Lower leg skin (tissue), 4 donors: Measurements from ENCODE around the gene BUD13. TPM values are rescaled to one million over a fixed set of nuclear protein-coding genes. Genes with fewer than 3 reads are reported as not detected.

Experiments used
- DNase-seq, 2 donors: peaks; one replicate each; pipeline ENCODE4 v3.0.0-alpha.2; 2019; ENCODE audit warnings: low spot score in 2 of 2
- H3K4me3 ChIP-seq: fragments of 200-600 bp; sonication (generic); 2 replicates; pipeline ENCODE4 v1.5.1; 2017; ENCODE audit warnings: mild to moderate bottlenecking, low read depth; ENCODE audit not compliant: poor library complexity, severe bottlenecking
- POLR2A ChIP-seq, 2 donors: fragments of 450-650 bp; IDR thresholded peaks; one replicate each; pipeline ENCODE4 v1.6.1; 2016 to 2017; ENCODE audit warnings: antibody characterized with exemption in 2 of 2, mild to moderate bottlenecking in 1 of 2, moderate library complexity in 1 of 2
- WGBS, 2 donors: methylation state at CpG; one replicate each; pipeline ENCODE4 v1.1.5; 2018; 5-methylcytosine and 5-hydroxymethylcytosine counted together
- intact Hi-C: fragments of 100-400 bp; cut with DNase I; formaldehyde crosslinking; loops from one replicate; pipeline ENCODE4 v1.15.0; 2023; ENCODE audit warnings: low total_unique reads
- total RNA-seq, 4 donors: library from RNA; depleted of rRNA; stranded (reverse); fragments of >200 nt; gene quantifications; one replicate each; pipeline ENCODE4 v1.1.0, GENCODE V29; 2016
- TF ChIP-seq, protein P1 (sequence below), 3 donors: fragments of 450-650 bp; IDR thresholded peaks; one replicate each; pipeline ENCODE4 v1.5.1; 2016; ENCODE audit warnings: antibody characterized with exemption in 3 of 3, mild to moderate bottlenecking in 3 of 3, moderate library complexity in 2 of 3

The BUD13 gene
- total RNA-seq, 4 donors from 2014 or later = 13.8 to 17.2 (median 15.8) TPM

DNA sequence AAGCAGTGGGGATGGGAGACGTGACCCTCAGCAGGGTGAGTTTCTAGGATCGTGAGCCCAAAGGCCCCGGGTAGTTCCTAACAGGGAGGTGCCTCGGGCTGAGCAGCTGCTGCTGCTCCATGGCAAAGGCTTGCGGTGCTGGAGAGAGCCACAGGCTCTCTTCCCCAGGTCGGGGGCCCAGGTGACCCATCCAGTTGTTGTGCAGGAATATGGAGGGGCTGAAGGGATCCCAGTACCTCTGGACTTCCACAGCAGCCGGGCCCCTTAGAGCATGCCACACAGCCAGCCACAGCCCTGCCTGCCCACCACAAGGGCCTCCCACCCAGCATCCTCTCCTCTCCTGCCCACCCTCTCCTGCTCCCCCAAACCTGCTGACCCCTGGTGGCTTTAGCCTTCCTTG, 49.3 kb downstream of the BUD13 start:
- 86 to 88% methylated on average over 6 to 7 of the region's 7 CpGs for WGBS, 2 donors
- intact Hi-C loops = no loop called here
- TF ChIP-seq POLR2A (IDR thresholded peaks at IDR 0.05) = no peak
- TF ChIP-seq, protein P1, sequence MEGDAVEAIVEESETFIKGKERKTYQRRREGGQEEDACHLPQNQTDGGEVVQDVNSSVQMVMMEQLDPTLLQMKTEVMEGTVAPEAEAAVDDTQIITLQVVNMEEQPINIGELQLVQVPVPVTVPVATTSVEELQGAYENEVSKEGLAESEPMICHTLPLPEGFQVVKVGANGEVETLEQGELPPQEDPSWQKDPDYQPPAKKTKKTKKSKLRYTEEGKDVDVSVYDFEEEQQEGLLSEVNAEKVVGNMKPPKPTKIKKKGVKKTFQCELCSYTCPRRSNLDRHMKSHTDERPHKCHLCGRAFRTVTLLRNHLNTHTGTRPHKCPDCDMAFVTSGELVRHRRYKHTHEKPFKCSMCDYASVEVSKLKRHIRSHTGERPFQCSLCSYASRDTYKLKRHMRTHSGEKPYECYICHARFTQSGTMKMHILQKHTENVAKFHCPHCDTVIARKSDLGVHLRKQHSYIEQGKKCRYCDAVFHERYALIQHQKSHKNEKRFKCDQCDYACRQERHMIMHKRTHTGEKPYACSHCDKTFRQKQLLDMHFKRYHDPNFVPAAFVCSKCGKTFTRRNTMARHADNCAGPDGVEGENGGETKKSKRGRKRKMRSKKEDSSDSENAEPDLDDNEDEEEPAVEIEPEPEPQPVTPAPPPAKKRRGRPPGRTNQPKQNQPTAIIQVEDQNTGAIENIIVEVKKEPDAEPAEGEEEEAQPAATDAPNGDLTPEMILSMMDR (IDR thresholded peaks at IDR 0.05) = no peak
- no peak overlapping the region for H3K4me3 ChIP-seq
- no peak for DNase-seq

DNA sequence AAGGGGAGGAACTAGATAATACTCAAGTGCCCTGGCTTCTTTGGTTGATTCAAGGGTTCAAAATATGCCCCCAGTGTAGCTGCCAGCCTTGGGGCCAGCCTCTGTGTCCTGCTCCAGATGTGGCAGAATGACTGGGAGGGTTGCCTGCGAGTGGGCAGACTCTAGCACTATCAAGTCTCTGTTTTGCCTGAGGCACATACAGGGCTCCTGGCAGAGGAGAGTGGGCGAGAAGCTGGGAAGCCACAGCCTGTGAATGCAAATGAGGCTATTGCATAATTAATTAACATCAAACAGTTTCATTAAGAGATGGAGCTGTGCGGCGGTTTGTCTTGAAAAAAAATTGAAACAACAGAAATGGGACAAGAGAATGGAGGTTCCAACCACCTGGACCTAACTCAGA, 50.8 kb downstream of the BUD13 start:
- intact Hi-C loops = no loop called here
- TF ChIP-seq, protein P1 (IDR thresholded peaks at IDR 0.05) = no peak
- no peak for TF ChIP-seq POLR2A (IDR thresholded peaks at IDR 0.05)
- H3K4me3 ChIP-seq = no peak overlapping the region
- DNase-seq = no peak
- 57 to 70% methylated on average over 4 of the region's 4 CpGs for WGBS, 2 donors

DNA sequence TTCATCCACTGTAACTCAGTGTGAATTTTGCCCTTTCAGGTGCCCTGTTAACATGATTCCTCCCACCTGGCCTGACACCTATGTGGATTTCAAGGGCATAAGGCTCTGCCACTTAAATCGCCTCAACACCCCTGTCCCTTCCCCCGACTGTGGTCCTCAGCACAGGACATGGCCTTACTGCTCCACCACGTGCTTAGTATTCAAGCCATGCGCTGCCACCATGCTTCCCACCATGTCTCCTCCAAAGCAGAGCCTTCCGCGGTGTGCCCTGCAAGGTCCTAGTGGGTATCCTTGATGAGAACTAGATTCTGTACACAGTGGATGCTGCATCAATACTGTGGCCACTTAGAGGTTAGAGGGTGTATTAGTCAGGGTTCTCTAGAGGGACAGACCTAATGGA, 51.9 kb downstream of the BUD13 start:
- WGBS, 2 donors = 95 to 98% methylated on average over 6 of the region's 6 CpGs
- H3K4me3 ChIP-seq = no peak overlapping the region
- intact Hi-C loops = no loop called here
- TF ChIP-seq, protein P1 (IDR thresholded peaks at IDR 0.05) = no peak
- no peak for TF ChIP-seq POLR2A (IDR thresholded peaks at IDR 0.05)
- no peak for DNase-seq

DNA sequence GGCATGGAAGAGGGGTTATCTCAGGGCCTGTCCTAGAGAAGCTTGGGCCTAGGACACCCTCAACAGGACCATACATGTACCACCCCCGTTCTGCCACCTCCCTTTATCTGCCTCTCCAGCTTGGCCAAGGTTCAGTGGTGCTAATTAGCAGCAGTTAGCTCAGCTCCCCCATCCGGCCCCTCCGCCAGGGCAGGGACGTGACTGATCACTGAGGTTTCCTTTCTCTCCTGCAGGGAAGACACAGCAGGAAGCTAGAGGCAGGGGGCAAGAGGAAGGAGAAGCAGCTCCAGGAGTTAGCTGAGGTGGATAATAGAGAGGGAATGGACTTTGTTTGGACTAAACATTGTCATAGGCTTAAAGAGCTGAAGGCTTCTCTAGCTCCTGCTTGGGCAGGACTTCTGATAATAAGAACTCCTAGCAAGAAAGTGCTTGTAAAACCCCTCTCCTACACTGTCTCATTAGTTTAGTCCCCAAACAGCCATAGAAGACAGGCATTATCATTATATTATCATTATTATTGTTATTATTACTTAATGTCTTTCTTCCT, 53.8 kb downstream of the BUD13 start:
- no peak for DNase-seq
- H3K4me3 ChIP-seq = no peak overlapping the region
- intact Hi-C loops = no loop called here
- WGBS, 2 donors = 76 to 77% methylated on average over 4 of the region's 4 CpGs
- no peak for TF ChIP-seq POLR2A (IDR thresholded peaks at IDR 0.05)
- TF ChIP-seq, protein P1 (IDR thresholded peaks at IDR 0.05) = no peak

DNA sequence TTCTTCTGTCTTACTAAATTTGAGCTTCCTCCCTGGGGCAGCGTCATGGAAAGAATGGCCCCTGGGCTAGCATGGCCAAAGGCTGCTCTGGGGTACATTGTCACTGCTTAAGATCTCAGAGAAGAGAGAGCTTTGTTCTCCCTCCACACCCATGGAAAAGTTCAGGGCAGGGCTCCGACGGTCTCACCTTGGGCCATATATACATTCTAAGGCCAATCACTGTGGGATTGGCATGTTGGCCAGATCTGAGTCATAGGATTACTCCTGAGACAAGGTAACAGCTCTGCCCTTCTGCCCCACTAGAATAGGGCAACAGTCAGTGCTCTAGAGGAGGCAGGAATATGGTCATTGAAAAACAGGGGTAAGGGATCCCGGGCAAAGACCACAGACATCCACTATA, 56.2 kb downstream of the BUD13 start:
- DNase-seq = no peak
- WGBS, 2 donors = 69 to 78% methylated on average over 4 of the region's 4 CpGs
- intact Hi-C loops = no loop called here
- TF ChIP-seq, protein P1 (IDR thresholded peaks at IDR 0.05) = no peak
- TF ChIP-seq POLR2A (IDR thresholded peaks at IDR 0.05) = no peak
- no peak overlapping the region for H3K4me3 ChIP-seq

DNA sequence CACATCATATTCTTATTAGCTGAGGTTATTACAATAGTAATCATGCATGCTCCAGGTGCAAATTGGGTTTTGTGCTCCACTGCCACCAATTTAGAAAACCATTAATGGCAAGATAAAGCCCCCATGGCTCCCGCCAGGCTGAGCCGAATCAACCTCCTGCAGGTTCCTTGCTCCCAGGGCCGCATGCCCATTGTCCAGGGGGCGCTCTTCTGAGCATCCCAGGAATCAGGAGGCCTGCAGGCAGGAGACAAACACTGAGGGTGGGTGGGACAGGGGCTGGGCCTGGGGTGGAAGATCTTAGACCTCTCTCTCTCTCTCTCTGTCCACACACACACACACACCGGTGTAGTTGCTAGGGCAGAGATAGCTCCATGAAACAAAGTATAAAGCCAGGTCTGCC, 57.4 kb downstream of the BUD13 start:
- 86 to 90% methylated on average over 5 of the region's 5 CpGs for WGBS, 2 donors
- TF ChIP-seq POLR2A (IDR thresholded peaks at IDR 0.05) = no peak
- TF ChIP-seq, protein P1 (IDR thresholded peaks at IDR 0.05) = no peak
- intact Hi-C loops = no loop called here
- H3K4me3 ChIP-seq = no peak overlapping the region
- no peak for DNase-seq
